ENCODE data around the gene TRPV3. TPM values are rescaled to one million over a fixed set of nuclear protein-coding genes. Genes with fewer than 3 reads are reported as not detected.

Gene TRPV3
- total RNA-seq, 1 experiment from 2014 or later = 0.38 TPM

- no peak for TF ChIP-seq CTCF (IDR thresholded peaks at IDR 0.05; ENCODE audit: unreplicated experiment)
- Mint-ChIP-seq H3K9me3 (ENCODE audit: low read depth, unreplicated experiment) (no peaks in the 10 kb centered on the region), H3K27me3 (ENCODE audit: unreplicated experiment) (peaks cover 61% of the 10 kb centered on the region), H3K4me3 (ENCODE audit: low read depth, unreplicated experiment) (no peak overlapping the region), H3K36me3 (ENCODE audit: insufficient read depth, unreplicated experiment) (no peaks in the 10 kb centered on the region), H3K27ac (ENCODE audit: unreplicated experiment) (no peak overlapping the region), H3K4me1 (ENCODE audit: low read depth, unreplicated experiment) (no peaks in the 10 kb centered on the region)
- CTCF ChIA-PET = no interaction called here
- intact Hi-C loops (cut with micrococcal nuclease; ENCODE audit: unreplicated experiment) = no loop called here
- no peak for DNase-seq
- no TSS peak for BruUV-seq (replicated peaks)
These were observed 74.8 kb downstream of the TRPV3 start for GRCh38 chr17:3482852-3483251.

- Mint-ChIP-seq H3K27ac (ENCODE audit: unreplicated experiment) (no peak overlapping the region), H3K27me3 (ENCODE audit: unreplicated experiment) (peaks cover 35% of the 10 kb centered on the region), H3K4me3 (ENCODE audit: low read depth, unreplicated experiment) (no peak overlapping the region), H3K4me1 (ENCODE audit: low read depth, unreplicated experiment) (peaks cover 13% of the 10 kb centered on the region), H3K36me3 (ENCODE audit: insufficient read depth, unreplicated experiment) (no peaks in the 10 kb centered on the region), H3K9me3 (ENCODE audit: low read depth, unreplicated experiment) (no peaks in the 10 kb centered on the region)
- no peak for TF ChIP-seq CTCF (IDR thresholded peaks at IDR 0.05; ENCODE audit: unreplicated experiment)
- BruUV-seq (replicated peaks) = no TSS peak
- DNase-seq = no peak
- intact Hi-C loops (cut with micrococcal nuclease; ENCODE audit: unreplicated experiment) = no loop called here
- CTCF ChIA-PET = no interaction called here
These were observed 77.6 kb downstream of the TRPV3 start for GRCh38 chr17:3479988-3480387.

GRCh38 chr17:3475812-3476610 is 81.6 kb downstream of the TRPV3 start, which contains the start of gene ASPA:
Gene ASPA, plus strand, starts transcription at chr17:3475997. Its CDS starts 163 bp downstream, at chr17:3476160.
- no TSS peak for BruUV-seq (replicated peaks)
- peak within 1 kb of the TSS; percentile 33 for H3K4me3 Mint-ChIP-seq (ENCODE audit: low read depth, unreplicated experiment)
- CTCF ChIA-PET = no interaction called here

GRCh38 chr17:3475251-3475685 is 82.3 kb downstream of the TRPV3 start:
- CTCF ChIA-PET = no interaction called here
- Mint-ChIP-seq H3K4me3 (ENCODE audit: low read depth, unreplicated experiment) (no peak overlapping the region), H3K4me1 (ENCODE audit: low read depth, unreplicated experiment) (peaks cover 13% of the 10 kb centered on the region), H3K9me3 (ENCODE audit: low read depth, unreplicated experiment) (no peaks in the 10 kb centered on the region), H3K27ac (ENCODE audit: unreplicated experiment) (no peak overlapping the region), H3K36me3 (ENCODE audit: insufficient read depth, unreplicated experiment) (no peaks in the 10 kb centered on the region), H3K27me3 (ENCODE audit: unreplicated experiment) (peaks cover 21% of the 10 kb centered on the region)
- no TSS peak for BruUV-seq (replicated peaks)
- DNase-seq = no peak
- intact Hi-C loops (cut with micrococcal nuclease; ENCODE audit: unreplicated experiment) = no loop called here
- TF ChIP-seq CTCF (IDR thresholded peaks at IDR 0.05; ENCODE audit: unreplicated experiment) = no peak

More at GRCh38 chr17:3475812-3476610, 81.6 kb downstream of the TRPV3 start, which contains the start of gene ASPA:
- Mint-ChIP-seq H3K27ac (ENCODE audit: unreplicated experiment) (no peak within 1 kb of the TSS), H3K36me3 (ENCODE audit: insufficient read depth, unreplicated experiment) (no peaks in the 10 kb centered on the region), H3K9me3 (ENCODE audit: low read depth, unreplicated experiment) (no peaks in the 10 kb centered on the region), H3K27me3 (ENCODE audit: unreplicated experiment) (peaks cover 21% of the 10 kb centered on the region), H3K4me1 (ENCODE audit: low read depth, unreplicated experiment) (peaks cover 13% of the 10 kb centered on the region)
- no peak for TF ChIP-seq CTCF (IDR thresholded peaks at IDR 0.05; ENCODE audit: unreplicated experiment)
- no peak for DNase-seq
- intact Hi-C loops (cut with micrococcal nuclease; ENCODE audit: unreplicated experiment) = no loop called here

All from Calu3 (cell line).